Astrocyte (in vitro differentiated cells and primary cell): ENCODE data around the gene CDKL2. TPM values are rescaled to one million over a fixed set of nuclear protein-coding genes. Genes with fewer than 3 reads are reported as not detected.

Source experiments
- DNase-seq: peaks from one replicate; pipeline ENCODE4 v3.0.0-alpha.2; 2010; ENCODE audit warnings: low read depth
- FAIRE-seq: peaks from 2 replicates; lab custom pipeline; 2011; peaks lifted over from hg19 to GRCh38; lab: Jason Lieb, UNC
- H2AFZ ChIP-seq: 2 replicates; pipeline ENCODE4 v1.6.0; 2012; ENCODE audit warnings: low read depth, low read length, inconsistent platforms
- H3K27ac ChIP-seq: 2 replicates; pipeline ENCODE4 v1.5.1; 2011; ENCODE audit warnings: low read depth, low read length, inconsistent platforms
- H3K27me3 ChIP-seq: 2 replicates; pipeline ENCODE4 v1.6.0; 2011; ENCODE audit warnings: low read length, inconsistent platforms; ENCODE audit not compliant: insufficient read depth
- H3K36me3 ChIP-seq: 2 replicates; pipeline ENCODE4 v1.5.1; 2011; ENCODE audit warnings: low read length, inconsistent platforms; ENCODE audit not compliant: insufficient read depth
- H3K4me1 ChIP-seq: 2 replicates; pipeline ENCODE4 v1.5.1; 2011; ENCODE audit warnings: low read length, inconsistent platforms; ENCODE audit not compliant: insufficient read depth
- H3K4me2 ChIP-seq: 2 replicates; pipeline ENCODE4 v1.6.0; 2012; ENCODE audit warnings: low read length, inconsistent platforms
- H3K4me3 ChIP-seq: 2 replicates; pipeline ENCODE4 v1.5.1; 2011; ENCODE audit warnings: low read depth, mild to moderate bottlenecking, low read length, inconsistent platforms; ENCODE audit not compliant: insufficient read depth
- H3K79me2 ChIP-seq: 2 replicates; pipeline ENCODE4 v1.6.0; 2012; ENCODE audit warnings: mild to moderate bottlenecking, low read length, inconsistent platforms; ENCODE audit not compliant: insufficient read depth
- H3K9ac ChIP-seq: 2 replicates; pipeline ENCODE4 v1.6.0; 2012; ENCODE audit warnings: mild to moderate bottlenecking, low read length, inconsistent platforms
- H3K9me3 ChIP-seq: 2 replicates; pipeline ENCODE4 v1.5.1; 2012; ENCODE audit warnings: low read depth, mild to moderate bottlenecking, low read length, inconsistent platforms; ENCODE audit not compliant: insufficient read depth
- H4K20me1 ChIP-seq: 2 replicates; pipeline ENCODE4 v1.6.0; 2012; ENCODE audit warnings: low read length, inconsistent platforms; ENCODE audit not compliant: insufficient read depth
- H3K27ac Mint-ChIP-seq: one replicate; pipeline ENCODE4 v1.8.0; 2021; ENCODE audit warnings: mild to moderate bottlenecking, mixed read lengths; ENCODE audit not compliant: unreplicated experiment
- H3K27me3 Mint-ChIP-seq: one replicate; pipeline ENCODE4 v1.8.0; 2021; ENCODE audit warnings: low read depth, mixed read lengths; ENCODE audit not compliant: unreplicated experiment
- H3K36me3 Mint-ChIP-seq: one replicate; pipeline ENCODE4 v1.8.0; 2021; ENCODE audit warnings: low read depth, mixed read lengths; ENCODE audit not compliant: unreplicated experiment
- H3K4me1 Mint-ChIP-seq: one replicate; pipeline ENCODE4 v1.8.0; 2021; ENCODE audit warnings: low read depth, mixed read lengths; ENCODE audit not compliant: unreplicated experiment
- H3K4me3 Mint-ChIP-seq: one replicate; pipeline ENCODE4 v1.8.0; 2021; ENCODE audit warnings: mild to moderate bottlenecking, moderate library complexity, mixed read lengths; ENCODE audit not compliant: unreplicated experiment
- H3K9me3 Mint-ChIP-seq: one replicate; pipeline ENCODE4 v1.8.0; 2021; ENCODE audit warnings: mild to moderate bottlenecking, mixed read lengths; ENCODE audit not compliant: unreplicated experiment
- CTCF ChIP-seq: IDR thresholded peaks from 2 replicates; pipeline ENCODE4 v1.5.1; 2011; ENCODE audit warnings: low read depth, mild to moderate bottlenecking, inconsistent platforms, low read length, moderate library complexity; ENCODE audit not compliant: insufficient read depth
- EZH2 ChIP-seq: IDR thresholded peaks from 2 replicates; pipeline ENCODE4 v1.6.1; 2012; ENCODE audit warnings: mild to moderate bottlenecking, low read length, inconsistent platforms; ENCODE audit not compliant: insufficient read depth
- total RNA-seq: library from RNA; stranded (reverse); gene quantifications from 2 replicates; pipeline ENCODE4 v1.2.1, GENCODE V29; 2021

Gene CDKL2
- total RNA-seq, 1 donor from 2014 or later, result 3.7 TPM

- H3K9ac ChIP-seq, result no peak overlapping the region
- FAIRE-seq (peak; percentile 56), DNase-seq (no peak)
- H4K20me1 ChIP-seq, result peaks cover 25% of the 10 kb centered on the region
- no peak overlapping the region for H3K4me3 Mint-ChIP-seq
- peaks cover 1% of the 10 kb centered on the region for H3K9me3 Mint-ChIP-seq
- H3K36me3 ChIP-seq, result peaks cover 46% of the 10 kb centered on the region
- peaks cover 3% of the 10 kb centered on the region for H3K79me2 ChIP-seq
- peaks cover 25% of the 10 kb centered on the region for H3K36me3 Mint-ChIP-seq
- no peak overlapping the region for H3K4me2 ChIP-seq
- TF ChIP-seq EZH2 (no peak), CTCF (no peak)
- no peaks in the 10 kb centered on the region for H3K4me1 ChIP-seq
- no peaks in the 10 kb centered on the region for H3K27me3 ChIP-seq
- H3K4me1 Mint-ChIP-seq, result peaks cover 9% of the 10 kb centered on the region
- H3K27ac Mint-ChIP-seq, result no peak overlapping the region
- H3K9me3 ChIP-seq, result no peaks in the 10 kb centered on the region
- H2AFZ ChIP-seq, result no peak overlapping the region
- H3K4me3 ChIP-seq, result no peak overlapping the region
- no peaks in the 10 kb centered on the region for H3K27me3 Mint-ChIP-seq
- no peak overlapping the region for H3K27ac ChIP-seq
Observed at GRCh38 chr4:75644095-75644494, 13.8 kb upstream of the CDKL2 start.

GRCh38 chr4:75643651-75644050 is 13.3 kb upstream of the CDKL2 start:
- H3K4me3 Mint-ChIP-seq, result no peak overlapping the region
- Histone ChIP-seq H3K36me3 (peaks cover 44% of the 10 kb centered on the region), H3K4me3 (no peak overlapping the region), H3K9me3 (no peaks in the 10 kb centered on the region), H3K27me3 (no peaks in the 10 kb centered on the region), H2AFZ (no peak overlapping the region), H3K9ac (no peak overlapping the region), H3K4me2 (no peak overlapping the region), H3K79me2 (no peaks in the 10 kb centered on the region), H3K4me1 (no peaks in the 10 kb centered on the region), H4K20me1 (peaks cover 23% of the 10 kb centered on the region), H3K27ac (no peak overlapping the region)
- FAIRE-seq (peak; percentile 5), DNase-seq (peak; percentile 27)
- no peak for TF ChIP-seq CTCF
- no peak for TF ChIP-seq EZH2
- H3K9me3 Mint-ChIP-seq, result peaks cover 1% of the 10 kb centered on the region
- H3K27ac Mint-ChIP-seq, result no peak overlapping the region
- H3K4me1 Mint-ChIP-seq, result peaks cover 9% of the 10 kb centered on the region
- H3K36me3 Mint-ChIP-seq, result peaks cover 27% of the 10 kb centered on the region
- H3K27me3 Mint-ChIP-seq, result no peaks in the 10 kb centered on the region

- Histone ChIP-seq H3K4me2 (no peak overlapping the region), H3K27me3 (no peaks in the 10 kb centered on the region), H4K20me1 (peaks cover 10% of the 10 kb centered on the region), H3K4me3 (no peak overlapping the region), H3K79me2 (no peaks in the 10 kb centered on the region), H3K27ac (no peak overlapping the region), H2AFZ (no peak overlapping the region), H3K4me1 (no peaks in the 10 kb centered on the region), H3K36me3 (peaks cover 7% of the 10 kb centered on the region), H3K9ac (no peak overlapping the region), H3K9me3 (no peaks in the 10 kb centered on the region)
- H3K36me3 Mint-ChIP-seq, result peaks cover 15% of the 10 kb centered on the region
- H3K4me3 Mint-ChIP-seq, result no peak overlapping the region
- H3K27ac Mint-ChIP-seq, result no peak overlapping the region
- TF ChIP-seq CTCF (no peak), EZH2 (no peak)
- peaks cover 34% of the 10 kb centered on the region for H3K4me1 Mint-ChIP-seq
- H3K27me3 Mint-ChIP-seq, result no peaks in the 10 kb centered on the region
- peaks cover 1% of the 10 kb centered on the region for H3K9me3 Mint-ChIP-seq
- DNase-seq (no peak), FAIRE-seq (no peak)
Observed at GRCh38 chr4:75639124-75639695, 8.9 kb upstream of the CDKL2 start.
